Activated T-helper 17 cell treated with anti-CD3 and anti-CD28 coated beads, Interleukin-2, amount 50 U/mL, for 72 hours (primary cell): ENCODE measurements around the gene CDC37. TPM values are rescaled to one million over a fixed set of nuclear protein-coding genes. Genes with fewer than 3 reads are reported as not detected.
"Not testable (repeated sequence)": the region's sequence is repeated elsewhere in the genome, so short reads cannot be mapped to it uniquely, and the experiment has no call there.

ENCODE experiments used
- ATAC-seq: fragments of 150-1000 bp; cut with Tn5 transposase; replicated peaks from 2 replicates; pipeline ENCODE4 v1.10.0; 2021; ENCODE audit warnings: mild to moderate bottlenecking, moderate library complexity
- H3K27ac Mint-ChIP-seq: one replicate; pipeline ENCODE4 v1.8.0; 2022; ENCODE audit warnings: mixed read lengths
- H3K27me3 Mint-ChIP-seq: one replicate; pipeline ENCODE4 v1.8.0; 2022; ENCODE audit warnings: mixed read lengths
- H3K36me3 Mint-ChIP-seq: one replicate; pipeline ENCODE4 v1.8.0; 2022; ENCODE audit warnings: low read depth, mild to moderate bottlenecking, mixed read lengths
- H3K4me1 Mint-ChIP-seq: one replicate; pipeline ENCODE4 v1.8.0; 2022; ENCODE audit warnings: mixed read lengths
- H3K4me3 Mint-ChIP-seq: one replicate; pipeline ENCODE4 v1.8.0; 2022; ENCODE audit warnings: mild to moderate bottlenecking, mixed read lengths
- H3K9me3 Mint-ChIP-seq: one replicate; pipeline ENCODE4 v1.8.0; 2022; ENCODE audit warnings: mixed read lengths
- total RNA-seq, 2 donors: library from RNA; stranded (reverse); gene quantifications; one replicate each; pipeline ENCODE4 v1.2.3, GENCODE V29; 2022

The CDC37 gene
- total RNA-seq, 2 donors from 2014 or later: 140 to 226 TPM

GRCh38 chr19:10392120-10392519, 11.2 kb downstream of the CDC37 start:
- H3K36me3 Mint-ChIP-seq: peaks cover 71% of the 10 kb centered on the region
- H3K4me1 Mint-ChIP-seq: peaks cover 5% of the 10 kb centered on the region
- no peak overlapping the region for H3K4me3 Mint-ChIP-seq
- H3K27ac Mint-ChIP-seq: no peak overlapping the region
- no peaks in the 10 kb centered on the region for H3K27me3 Mint-ChIP-seq
- no peak for ATAC-seq
- H3K9me3 Mint-ChIP-seq: no peaks in the 10 kb centered on the region

DNA sequence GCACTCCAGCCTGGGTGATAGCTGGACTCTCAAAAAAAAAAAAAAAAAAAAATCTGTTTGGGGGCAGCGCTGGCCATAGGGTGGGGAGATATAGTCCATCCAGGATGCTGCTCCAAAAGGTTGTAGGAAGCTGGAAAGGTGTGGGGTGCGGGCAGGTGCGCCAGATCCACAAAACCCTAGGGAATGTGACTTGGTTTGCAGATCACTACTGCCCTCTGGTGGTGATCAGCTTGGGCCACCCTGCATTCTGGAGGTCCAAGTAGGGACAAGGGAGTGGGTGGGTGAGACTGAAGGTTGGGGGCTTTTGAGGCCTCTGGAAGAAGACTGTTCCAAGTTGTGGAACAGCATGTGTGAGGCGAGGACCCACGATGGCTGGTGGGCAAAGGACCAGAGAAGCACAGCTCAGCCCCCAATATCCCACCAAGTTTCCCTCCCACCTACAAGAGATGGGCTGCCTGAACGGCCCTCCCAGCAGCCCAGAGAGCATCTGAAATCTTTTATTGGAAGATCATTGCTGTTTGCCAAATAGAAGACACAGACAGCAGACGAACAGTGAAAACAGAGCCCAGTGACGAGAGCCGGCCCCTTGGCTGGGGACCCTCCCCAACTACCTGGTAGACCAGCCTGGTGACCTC, 12.6 kb downstream of the CDC37 start:
- ATAC-seq: peak; percentile 59
- H3K36me3 Mint-ChIP-seq: peaks cover 58% of the 10 kb centered on the region
- no peak overlapping the region for H3K4me3 Mint-ChIP-seq
- H3K27me3 Mint-ChIP-seq: no peaks in the 10 kb centered on the region
- peaks cover 5% of the 10 kb centered on the region for H3K4me1 Mint-ChIP-seq
- H3K27ac Mint-ChIP-seq: peak overlapping the region; percentile 47
- no peaks in the 10 kb centered on the region for H3K9me3 Mint-ChIP-seq

GRCh38 chr19:10389863-10390262, 13.5 kb downstream of the CDC37 start:
- H3K4me1 Mint-ChIP-seq: peaks cover 5% of the 10 kb centered on the region
- H3K36me3 Mint-ChIP-seq: peaks cover 49% of the 10 kb centered on the region
- H3K27me3 Mint-ChIP-seq: no peaks in the 10 kb centered on the region
- H3K4me3 Mint-ChIP-seq: no peak overlapping the region
- H3K9me3 Mint-ChIP-seq: no peaks in the 10 kb centered on the region
- no peak for ATAC-seq
- H3K27ac Mint-ChIP-seq: peak overlapping the region; percentile 47

- H3K4me1 Mint-ChIP-seq: peaks cover 5% of the 10 kb centered on the region
- H3K9me3 Mint-ChIP-seq: no peaks in the 10 kb centered on the region
- no peak overlapping the region for H3K27ac Mint-ChIP-seq
- no peaks in the 10 kb centered on the region for H3K27me3 Mint-ChIP-seq
- peaks cover 40% of the 10 kb centered on the region for H3K36me3 Mint-ChIP-seq
- peak; percentile 75 for ATAC-seq
- no peak overlapping the region for H3K4me3 Mint-ChIP-seq
These were observed 14.4 kb downstream of the CDC37 start for GRCh38 chr19:10388957-10389356.

- no peak overlapping the region for H3K4me3 Mint-ChIP-seq
- peaks cover 8% of the 10 kb centered on the region for H3K4me1 Mint-ChIP-seq
- H3K36me3 Mint-ChIP-seq: peaks cover 12% of the 10 kb centered on the region
- H3K9me3 Mint-ChIP-seq: no peaks in the 10 kb centered on the region
- H3K27ac Mint-ChIP-seq: no peak overlapping the region
- no peaks in the 10 kb centered on the region for H3K27me3 Mint-ChIP-seq
- ATAC-seq: no peak
These were observed 18.8 kb downstream of the CDC37 start for GRCh38 chr19:10384580-10384979.

DNA sequence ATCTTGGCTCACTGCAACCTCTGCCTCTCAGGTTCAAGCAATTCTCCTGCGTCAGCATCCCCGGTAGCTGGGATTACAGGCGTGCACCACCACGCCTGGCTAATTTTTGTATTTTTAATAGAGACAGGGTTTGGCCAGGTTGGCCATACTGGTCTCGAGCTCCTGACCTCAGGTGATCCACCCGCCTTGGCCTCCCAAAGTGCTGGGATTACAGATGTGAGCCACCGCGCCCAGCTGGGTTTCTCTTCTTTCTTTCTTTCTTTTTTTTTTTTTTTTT, 20.2 kb downstream of the CDC37 start:
- not testable (repeated sequence) for H3K4me3 Mint-ChIP-seq, H3K27me3 Mint-ChIP-seq, H3K9me3 Mint-ChIP-seq, H3K27ac Mint-ChIP-seq, ATAC-seq
- H3K4me1 Mint-ChIP-seq: peaks cover 14% of the 10 kb centered on the region
- peaks cover 23% of the 10 kb centered on the region for H3K36me3 Mint-ChIP-seq

- Mint-ChIP-seq H3K27me3 (no peaks in the 10 kb centered on the region), H3K27ac (peak within 1 kb of the TSS; percentile 85), H3K36me3 (peaks cover 43% of the 10 kb centered on the region), H3K4me1 (peaks cover 14% of the 10 kb centered on the region), H3K4me3 (peak within 1 kb of the TSS; percentile 89), H3K9me3 (no peaks in the 10 kb centered on the region)
- peak; percentile 99 for ATAC-seq
These were observed 22.8 kb downstream of the CDC37 start, which contains the start of gene TYK2 for GRCh38 chr19:10380313-10381102. Gene TYK2 (minus strand): TSS chr19:10380572. CDS start chr19:10378406, 2,166 bp downstream.

- no peak for ATAC-seq
- H3K4me3 Mint-ChIP-seq: peak overlapping the region; percentile 89
- peaks cover 14% of the 10 kb centered on the region for H3K4me1 Mint-ChIP-seq
- peaks cover 49% of the 10 kb centered on the region for H3K36me3 Mint-ChIP-seq
- H3K27ac Mint-ChIP-seq: peak overlapping the region; percentile 85
- H3K9me3 Mint-ChIP-seq: no peaks in the 10 kb centered on the region
- no peaks in the 10 kb centered on the region for H3K27me3 Mint-ChIP-seq
These were observed 23.4 kb downstream of the CDC37 start for GRCh38 chr19:10379880-10380312.

DNA sequence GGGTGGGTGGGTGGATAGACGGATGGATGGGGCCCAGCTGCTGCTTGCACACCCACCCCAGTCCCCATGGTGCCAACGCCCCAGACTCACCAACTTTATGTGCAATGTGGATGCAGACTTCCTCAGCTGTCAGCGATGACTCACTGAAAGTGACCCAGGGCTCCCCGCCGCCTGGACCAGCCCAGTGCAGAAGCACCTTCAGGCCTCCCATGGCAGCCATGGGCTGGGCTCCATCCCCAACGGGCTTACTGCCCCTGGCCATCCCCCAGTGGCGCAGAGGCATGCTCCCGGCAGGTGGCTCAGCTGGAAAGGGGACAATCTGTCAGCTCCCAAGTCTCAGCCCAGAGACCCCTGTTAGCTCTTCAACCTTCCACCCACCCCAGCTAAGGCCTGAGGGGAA, 25.2 kb downstream of the CDC37 start:
- Mint-ChIP-seq H3K9me3 (no peaks in the 10 kb centered on the region), H3K4me3 (peak overlapping the region; percentile 34), H3K4me1 (peaks cover 14% of the 10 kb centered on the region), H3K27me3 (no peaks in the 10 kb centered on the region), H3K27ac (peak overlapping the region; percentile 71), H3K36me3 (peaks cover 66% of the 10 kb centered on the region)
- ATAC-seq: no peak

GRCh38 chr19:10377140-10377640, 26.2 kb downstream of the CDC37 start:
- peaks cover 75% of the 10 kb centered on the region for H3K36me3 Mint-ChIP-seq
- peaks cover 14% of the 10 kb centered on the region for H3K4me1 Mint-ChIP-seq
- not testable (repeated sequence) for H3K27ac Mint-ChIP-seq, H3K4me3 Mint-ChIP-seq, H3K27me3 Mint-ChIP-seq, H3K9me3 Mint-ChIP-seq, ATAC-seq

DNA sequence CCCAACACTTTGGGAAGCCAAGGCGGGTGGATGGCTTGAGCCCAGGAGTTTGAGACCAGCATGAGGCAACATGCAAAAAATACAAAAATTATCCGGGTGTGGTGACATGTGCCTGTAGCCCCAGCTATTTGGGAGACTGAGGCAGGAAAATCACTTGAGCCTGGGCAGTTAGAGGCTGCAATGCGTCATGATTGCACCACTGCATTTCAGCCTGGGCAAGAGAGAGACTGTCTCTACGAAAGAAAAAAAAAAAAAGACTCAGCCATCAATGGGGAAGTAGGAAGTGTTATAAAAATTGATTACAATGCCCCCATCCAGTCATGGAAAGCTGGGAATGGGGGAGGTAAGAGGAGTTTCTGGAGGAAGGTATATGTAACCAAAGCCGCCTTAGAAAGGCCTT, 28.4 kb downstream of the CDC37 start:
- Mint-ChIP-seq H3K9me3 (no peaks in the 10 kb centered on the region), H3K36me3 (peaks cover 85% of the 10 kb centered on the region), H3K4me3 (no peak overlapping the region), H3K4me1 (peaks cover 7% of the 10 kb centered on the region), H3K27me3 (no peaks in the 10 kb centered on the region), H3K27ac (no peak overlapping the region)
- no peak for ATAC-seq

DNA sequence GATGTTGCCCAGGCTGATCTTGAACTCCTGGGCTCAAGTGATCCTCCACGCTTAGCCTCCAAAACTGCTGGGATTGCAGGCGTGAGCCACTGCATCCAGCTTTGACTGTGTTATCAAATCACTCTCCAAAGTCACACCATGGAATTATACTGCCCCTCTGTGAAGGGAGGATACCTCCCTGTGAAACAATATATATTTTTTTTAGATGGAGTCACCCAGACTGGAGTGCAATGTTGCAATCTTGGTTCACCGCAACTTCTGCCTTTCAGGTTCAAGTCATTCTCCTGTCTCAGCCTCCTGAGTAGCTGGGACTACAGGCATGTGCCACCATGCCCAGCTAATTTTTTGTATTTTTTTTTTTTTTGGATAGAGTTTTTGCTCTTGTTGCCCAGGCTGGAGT, 30.7 kb downstream of the CDC37 start:
- no peak for ATAC-seq
- Mint-ChIP-seq H3K4me1 (no peaks in the 10 kb centered on the region), H3K27me3 (no peaks in the 10 kb centered on the region), H3K36me3 (peaks cover 90% of the 10 kb centered on the region), H3K9me3 (no peaks in the 10 kb centered on the region), H3K4me3 (no peak overlapping the region), H3K27ac (no peak overlapping the region)

GRCh38 chr19:10368101-10368803, 35.1 kb downstream of the CDC37 start:
- no peaks in the 10 kb centered on the region for H3K27me3 Mint-ChIP-seq
- no peak overlapping the region for H3K4me3 Mint-ChIP-seq
- ATAC-seq: no peak
- H3K9me3 Mint-ChIP-seq: no peaks in the 10 kb centered on the region
- no peaks in the 10 kb centered on the region for H3K4me1 Mint-ChIP-seq
- no peak overlapping the region for H3K27ac Mint-ChIP-seq
- peaks cover 94% of the 10 kb centered on the region for H3K36me3 Mint-ChIP-seq

- not testable (repeated sequence) for H3K4me1 Mint-ChIP-seq, H3K27me3 Mint-ChIP-seq, H3K4me3 Mint-ChIP-seq, H3K9me3 Mint-ChIP-seq, H3K27ac Mint-ChIP-seq, ATAC-seq
- peaks cover 95% of the 10 kb centered on the region for H3K36me3 Mint-ChIP-seq
These were observed 36.3 kb downstream of the CDC37 start for GRCh38 chr19:10366950-10367512.
